ENCODE measurements around the gene LRP2.

DNA sequence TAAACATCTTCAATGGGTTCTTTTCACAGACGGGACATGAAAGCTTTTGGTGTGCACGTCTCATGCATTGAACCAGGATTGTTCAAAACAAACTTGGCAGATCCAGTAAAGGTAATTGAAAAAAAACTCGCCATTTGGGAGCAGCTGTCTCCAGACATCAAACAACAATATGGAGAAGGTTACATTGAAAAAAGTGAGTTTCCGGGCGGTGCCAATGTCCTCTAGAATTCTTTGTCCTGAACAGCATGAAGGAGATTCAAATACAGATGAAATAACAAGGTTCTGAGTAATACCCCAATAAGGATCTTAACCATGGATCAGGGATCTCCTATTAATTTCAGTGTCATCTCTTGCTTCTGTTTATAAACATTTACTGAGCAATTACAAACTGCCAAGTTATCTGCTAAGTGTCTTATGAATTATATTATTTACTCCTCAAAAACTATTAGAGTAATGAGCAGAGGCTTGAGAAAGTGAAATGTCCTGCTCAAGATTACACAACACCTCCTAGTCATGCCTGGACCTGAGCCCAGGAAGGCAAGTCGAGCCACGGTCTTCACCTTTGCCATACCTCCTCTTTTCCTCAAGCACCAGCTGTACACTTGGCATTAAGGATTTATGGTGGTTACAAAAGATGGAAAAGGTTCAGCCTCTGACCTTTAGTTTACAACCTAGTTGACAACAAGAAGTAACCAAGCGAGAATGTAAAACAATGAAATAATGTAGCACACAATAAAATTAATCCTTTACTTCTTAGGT is 270.4 kb downstream of the LRP2 start:
- TF ChIP-seq POLR2A (IDR thresholded peaks at IDR 0.05; ENCODE audit: low read depth, low read length): no peak
- TF ChIP-seq POLR2AphosphoS5 (IDR thresholded peaks at IDR 0.05; ENCODE audit: low read depth, low read length): no peak
